HFF-Myc (cell line): ENCODE data around the gene MNAT1.

Experiments
- DNase-seq: peaks from one replicate; pipeline ENCODE4 v3.0.0-alpha.2; 2011; ENCODE audit warnings: low read depth; ENCODE audit errors: extremely low read depth
- H3K4me3 ChIP-seq: replicated peaks from 2 replicates; pipeline ENCODE4 v1.5.1; 2011; ENCODE audit warnings: low read depth, mild to moderate bottlenecking, control low read depth, low read length
- CTCF ChIP-seq: IDR thresholded peaks from 2 replicates; pipeline ENCODE4 v1.5.1; 2012; ENCODE audit warnings: mild to moderate bottlenecking, low read depth, low read length, control low read depth; ENCODE audit errors: missing control alignments

Gene MNAT1

GRCh38 chr14:60968099-60968498 is 233.5 kb downstream of the MNAT1 start:
- no peak overlapping the region for H3K4me3 ChIP-seq
- TF ChIP-seq CTCF: no peak
- no peak for DNase-seq

GRCh38 chr14:60968671-60969070 is 234.1 kb downstream of the MNAT1 start:
- no peak for TF ChIP-seq CTCF
- H3K4me3 ChIP-seq: no peak overlapping the region
- DNase-seq: no peak

- no peak overlapping the region for H3K4me3 ChIP-seq
- no peak for DNase-seq
- no peak for TF ChIP-seq CTCF
Observed at GRCh38 chr14:60970146-60970545, 235.6 kb downstream of the MNAT1 start.

- no peak for TF ChIP-seq CTCF
- DNase-seq: no peak
- no peak overlapping the region for H3K4me3 ChIP-seq
Observed at GRCh38 chr14:60971271-60971670, 236.7 kb downstream of the MNAT1 start.

GRCh38 chr14:60972295-60972694 is 237.7 kb downstream of the MNAT1 start:
- no peak for DNase-seq
- no peak for TF ChIP-seq CTCF
- no peak overlapping the region for H3K4me3 ChIP-seq

GRCh38 chr14:60973070-60973469 is 238.5 kb downstream of the MNAT1 start:
- DNase-seq: no peak
- H3K4me3 ChIP-seq: no peak overlapping the region
- TF ChIP-seq CTCF: no peak

- no peak overlapping the region for H3K4me3 ChIP-seq
- no peak for TF ChIP-seq CTCF
- no peak for DNase-seq
Observed at GRCh38 chr14:60974090-60974651, 239.6 kb downstream of the MNAT1 start.
